HG02938 (cell line): Measurements from ENCODE around the gene ANKS1B.

Source experiments
- ATAC-seq: cut with Tn5 transposase; IDR thresholded peaks from one replicate; pipeline ENCODE4 v1.9.1; 2021; ENCODE audit warnings: mild to moderate bottlenecking, moderate library complexity; ENCODE audit not compliant: unreplicated experiment

Gene ANKS1B

DNA sequence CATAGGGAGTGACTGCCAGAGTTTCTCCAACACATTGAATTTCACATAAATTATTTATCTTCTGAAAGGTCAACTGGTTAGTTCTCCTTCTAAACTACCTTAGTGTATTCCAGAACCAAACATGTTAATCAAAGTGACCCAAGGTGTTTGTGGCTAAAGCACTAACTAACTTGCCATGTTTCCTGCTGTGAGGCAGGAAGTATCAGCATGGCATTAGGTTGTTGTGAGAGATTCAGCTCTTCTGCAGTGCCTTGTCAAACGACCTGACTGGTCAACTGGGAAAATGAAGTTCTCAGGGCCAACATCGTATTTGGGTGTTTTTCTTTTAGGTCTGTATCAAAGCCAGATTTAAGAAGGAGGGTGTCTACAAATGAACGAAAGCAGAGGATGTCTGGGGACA, 891.6 kb downstream of the ANKS1B start:
- ATAC-seq, result no peak

DNA sequence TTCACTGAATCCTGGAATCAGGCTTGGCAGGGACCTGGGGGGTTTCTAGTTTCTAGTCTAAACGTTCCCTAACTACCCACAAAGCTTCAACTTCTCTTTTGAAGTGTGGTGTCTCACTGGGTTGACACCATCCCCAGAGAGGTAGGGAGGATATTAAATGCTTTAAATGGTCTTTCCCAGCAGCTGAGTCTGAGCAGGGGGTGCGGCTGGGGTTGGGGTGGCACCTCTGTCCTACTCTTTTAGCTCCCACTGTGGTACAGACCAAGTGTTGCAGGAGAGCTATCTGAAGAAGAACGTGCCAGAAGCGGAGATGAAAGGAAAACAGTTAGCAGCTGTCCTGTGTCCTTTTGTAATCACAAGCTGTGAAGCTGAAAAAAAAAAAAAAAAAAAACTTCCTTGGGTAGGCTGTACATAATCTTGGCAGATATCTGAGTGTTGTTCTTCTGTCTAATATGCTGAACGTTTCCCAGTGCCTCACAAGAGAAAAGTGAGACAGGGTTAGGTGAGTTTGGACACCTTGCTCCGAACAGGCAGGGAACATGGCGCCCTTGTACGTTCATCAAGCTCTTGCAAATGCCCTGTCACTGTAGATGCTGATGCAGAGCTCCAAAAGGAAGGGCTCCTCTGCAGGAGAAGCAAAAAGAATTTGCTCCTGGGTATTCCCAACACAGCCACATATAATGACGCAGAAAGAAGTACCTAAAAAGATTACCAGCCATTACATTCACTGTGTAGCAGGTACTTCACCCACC, 892.5 kb downstream of the ANKS1B start:
- ATAC-seq, result no peak

DNA sequence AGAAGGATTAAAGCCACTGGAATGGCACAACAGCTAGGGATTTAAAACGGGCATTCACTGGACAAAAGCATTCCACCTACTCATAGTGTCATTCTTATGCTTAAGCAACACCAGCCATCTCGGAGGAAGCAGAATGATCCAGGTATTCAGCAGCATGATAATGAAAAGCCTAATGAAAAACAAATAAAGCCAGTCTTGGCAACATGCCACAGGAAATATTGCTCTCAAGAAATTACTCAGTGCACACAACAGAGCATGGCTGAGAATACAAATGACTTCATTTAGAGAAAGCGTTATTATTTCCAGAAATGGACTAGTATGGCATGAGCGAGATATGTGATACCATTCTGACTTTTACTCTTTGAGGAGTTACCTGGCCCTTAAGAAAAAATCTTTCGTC, 897.5 kb downstream of the ANKS1B start:
- no peak for ATAC-seq

DNA sequence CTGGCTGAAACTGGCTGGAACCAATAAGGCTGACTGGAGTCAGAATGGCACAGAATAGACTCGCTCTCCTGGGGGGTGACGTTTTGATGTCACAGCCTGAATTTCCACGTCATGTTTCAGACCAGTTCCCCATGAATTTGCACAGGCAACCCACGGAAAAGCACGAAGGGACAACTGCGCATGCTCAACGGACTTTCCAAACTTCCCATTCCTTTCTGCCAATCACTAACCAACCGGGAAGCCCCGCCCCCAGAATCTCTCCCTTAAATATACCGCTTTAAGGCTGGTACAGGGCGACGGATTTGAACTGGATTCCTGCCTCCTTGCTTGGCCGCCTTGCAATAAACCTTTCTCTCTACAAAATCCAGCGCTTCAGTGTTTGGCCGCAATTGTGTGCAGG, 904.9 kb downstream of the ANKS1B start:
- ATAC-seq, result no peak

DNA sequence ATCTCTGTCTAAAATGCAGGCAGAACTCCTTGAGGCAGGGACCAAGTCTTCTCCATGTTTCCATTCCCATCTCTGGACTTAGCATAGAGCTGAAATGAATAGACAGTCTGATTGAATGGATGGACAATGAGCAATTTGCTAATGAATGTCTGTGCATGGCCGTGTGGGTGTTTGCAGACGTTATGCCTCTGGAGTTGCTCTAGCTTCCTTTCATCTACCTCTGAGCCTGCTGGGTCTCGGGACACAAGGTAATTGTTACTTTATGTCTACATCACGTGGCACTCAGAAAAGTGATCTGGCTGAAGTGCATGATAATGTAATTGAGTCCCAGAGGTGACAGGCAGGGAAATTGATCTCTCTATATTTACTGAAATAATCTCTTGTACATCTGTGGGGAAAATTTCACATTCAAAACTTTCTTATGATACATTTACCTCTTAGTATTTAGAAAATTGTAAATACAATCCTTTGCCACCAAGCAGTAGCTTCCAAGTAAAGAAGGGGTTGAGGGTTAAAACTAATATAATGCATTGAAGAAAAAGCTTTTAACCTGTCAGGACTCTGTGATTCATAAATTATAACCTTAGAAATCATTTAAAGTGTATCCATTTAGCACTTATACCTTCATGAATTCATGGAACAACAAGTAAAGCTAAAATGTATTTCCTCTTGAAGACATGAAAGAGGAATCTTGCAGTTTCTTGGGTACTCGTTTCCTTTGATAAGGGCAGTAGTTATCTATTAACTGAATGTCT, 915.6 kb downstream of the ANKS1B start:
- no peak for ATAC-seq

DNA sequence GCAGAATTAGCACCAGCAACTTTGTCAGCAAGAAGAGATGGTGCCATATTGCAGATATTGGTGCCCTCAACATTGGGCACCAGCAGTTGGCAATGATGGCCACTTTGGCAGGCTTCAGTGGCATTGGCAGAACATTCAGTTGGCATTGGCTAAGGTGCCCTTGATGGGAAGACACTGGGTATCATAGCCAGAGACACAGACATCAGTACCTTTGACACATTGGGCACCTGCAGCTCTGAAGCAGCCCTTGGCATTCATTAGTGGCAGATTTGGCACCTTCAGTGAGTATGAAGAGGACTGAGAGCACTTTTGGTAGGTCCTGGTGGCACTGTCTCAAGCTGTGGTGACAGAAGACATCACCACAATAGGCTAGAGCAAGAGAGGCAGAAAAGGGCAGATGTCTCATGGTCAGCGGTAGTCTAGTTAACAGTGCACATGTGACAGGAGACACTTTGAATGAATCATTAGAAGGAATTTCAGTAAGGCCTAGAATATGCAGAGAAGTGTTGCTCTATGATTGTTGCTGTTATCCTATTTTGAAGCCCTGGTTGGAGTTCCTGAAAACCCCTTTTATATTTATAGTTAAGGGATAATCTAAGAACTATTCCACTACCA, 917.5 kb downstream of the ANKS1B start:
- no peak for ATAC-seq

DNA sequence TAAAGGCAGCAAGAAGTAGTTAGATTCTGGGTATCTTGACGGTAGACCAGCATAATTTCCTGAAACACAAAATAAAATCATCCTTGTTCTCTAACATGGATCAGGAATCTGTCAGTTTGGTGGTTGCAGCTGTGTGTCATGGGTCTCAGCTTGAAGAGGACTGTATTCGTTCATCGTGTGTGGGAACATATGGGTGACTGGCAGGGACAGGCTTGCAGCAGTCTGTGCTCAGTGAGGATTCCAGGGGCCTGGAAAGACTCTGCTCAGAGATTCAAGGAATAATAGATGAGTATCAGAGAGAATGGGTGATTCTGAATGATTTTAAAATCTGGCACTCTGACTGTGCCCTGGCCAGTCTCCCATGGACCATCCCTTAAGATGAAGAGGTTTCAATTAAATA, 918.0 kb downstream of the ANKS1B start:
- no peak for ATAC-seq

DNA sequence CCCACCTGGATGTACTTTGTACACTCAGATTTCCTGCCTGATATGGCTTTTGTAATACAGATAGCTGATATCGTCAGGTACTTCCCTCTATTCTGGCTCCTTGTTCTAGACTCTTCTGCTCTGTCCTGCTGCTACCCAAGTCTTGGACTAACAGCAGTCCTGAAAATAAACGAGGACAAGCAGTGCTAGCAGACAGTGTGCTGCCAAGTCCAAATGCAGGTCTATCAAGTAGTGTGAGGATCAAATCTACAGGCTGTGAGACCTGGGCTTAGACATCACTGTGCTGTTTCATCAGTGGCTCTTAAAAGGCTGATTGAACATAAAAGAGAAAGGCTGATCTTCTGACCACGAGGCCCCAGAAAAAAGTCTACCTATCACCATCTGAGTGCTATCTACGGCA, 921.6 kb downstream of the ANKS1B start:
- ATAC-seq, result no peak

DNA sequence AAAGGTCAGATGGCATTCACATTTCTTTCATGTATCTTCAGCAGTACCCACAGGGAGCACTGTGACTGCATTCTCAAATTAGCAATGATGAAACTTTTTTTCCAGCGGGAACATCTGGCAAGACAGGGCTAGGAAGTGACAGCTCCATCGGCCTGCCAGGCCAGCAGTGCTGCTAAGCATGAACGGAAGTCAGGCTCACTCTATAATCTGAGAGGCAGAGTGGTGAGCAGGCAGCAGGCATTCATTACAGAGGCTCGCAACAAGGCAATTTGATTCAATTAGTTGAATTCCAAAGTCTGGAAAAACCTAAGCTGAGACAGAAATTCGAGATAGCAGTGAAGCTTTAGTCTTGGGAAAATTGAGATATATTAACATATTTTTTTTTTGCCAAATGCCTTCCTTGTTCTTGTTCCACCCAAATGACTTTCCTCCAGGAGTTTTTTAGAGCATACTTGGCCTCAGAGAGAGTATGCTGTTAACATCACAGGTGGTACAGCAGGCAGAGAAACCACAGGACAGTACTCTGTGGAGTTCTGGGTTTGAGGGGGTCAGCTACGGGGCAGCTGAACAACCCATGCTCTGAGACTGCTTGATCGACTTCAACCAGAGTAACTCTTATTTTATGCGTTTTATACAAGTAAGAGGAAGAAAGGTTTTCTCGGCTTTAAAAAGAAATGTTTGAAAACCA, 924.8 kb downstream of the ANKS1B start:
- no peak for ATAC-seq

DNA sequence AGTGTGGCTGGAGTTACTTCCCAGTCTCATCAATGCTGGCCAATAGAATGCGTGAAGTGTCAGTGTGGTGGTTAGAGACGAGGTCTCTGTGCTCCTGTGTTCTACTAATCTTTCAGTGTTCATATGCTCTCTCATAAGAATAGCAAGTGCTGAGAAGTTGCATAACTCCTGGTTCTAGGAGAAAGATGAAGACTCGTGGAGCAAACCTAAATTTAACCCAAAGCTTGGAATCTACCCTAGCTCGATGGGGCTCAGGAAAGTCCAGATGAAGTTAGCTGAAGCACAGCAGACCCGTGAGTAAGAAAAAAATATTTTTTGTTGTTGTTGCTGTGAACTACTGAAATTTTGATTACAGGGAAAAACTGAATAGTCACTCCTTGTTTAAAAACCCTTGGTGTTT, 927.1 kb downstream of the ANKS1B start:
- ATAC-seq, result no peak

DNA sequence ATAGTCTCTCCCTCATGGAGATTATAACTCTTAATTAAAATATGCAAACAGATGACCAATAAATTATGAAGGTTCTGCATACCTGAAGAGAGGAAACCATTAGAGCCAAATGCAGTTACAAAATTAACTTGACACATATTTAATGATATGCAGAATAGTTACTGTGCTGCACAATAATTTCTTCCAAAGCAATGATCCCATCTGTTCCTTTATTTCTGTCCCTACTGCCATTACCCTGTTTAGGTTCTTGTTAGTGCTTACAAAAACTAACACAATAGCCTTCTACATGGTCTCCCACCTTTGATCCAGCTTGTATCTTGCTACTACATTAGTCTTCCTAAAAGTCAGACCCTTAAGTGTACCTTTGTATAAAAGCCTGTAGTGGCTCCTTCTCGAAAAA, 928.5 kb downstream of the ANKS1B start:
- no peak for ATAC-seq

DNA sequence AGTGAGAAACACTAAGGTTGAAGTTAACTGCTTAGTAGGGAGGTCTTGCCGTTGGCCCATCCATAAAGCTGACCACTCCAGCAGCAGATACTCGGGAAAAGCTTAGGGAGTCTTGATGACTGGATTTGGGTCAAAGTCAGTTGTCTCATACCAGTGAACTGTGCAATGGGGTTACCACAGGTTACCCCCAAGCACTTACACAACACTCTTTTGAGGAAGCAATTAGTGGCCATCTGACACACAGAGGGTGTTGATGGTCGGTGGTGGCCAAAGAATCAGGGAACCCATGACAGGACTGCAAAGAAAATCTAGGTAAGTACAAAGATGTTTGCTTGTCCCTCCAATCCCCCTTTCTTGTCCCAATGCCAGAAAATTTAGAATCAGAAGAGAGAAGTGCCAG, 929.4 kb downstream of the ANKS1B start:
- ATAC-seq, result no peak

DNA sequence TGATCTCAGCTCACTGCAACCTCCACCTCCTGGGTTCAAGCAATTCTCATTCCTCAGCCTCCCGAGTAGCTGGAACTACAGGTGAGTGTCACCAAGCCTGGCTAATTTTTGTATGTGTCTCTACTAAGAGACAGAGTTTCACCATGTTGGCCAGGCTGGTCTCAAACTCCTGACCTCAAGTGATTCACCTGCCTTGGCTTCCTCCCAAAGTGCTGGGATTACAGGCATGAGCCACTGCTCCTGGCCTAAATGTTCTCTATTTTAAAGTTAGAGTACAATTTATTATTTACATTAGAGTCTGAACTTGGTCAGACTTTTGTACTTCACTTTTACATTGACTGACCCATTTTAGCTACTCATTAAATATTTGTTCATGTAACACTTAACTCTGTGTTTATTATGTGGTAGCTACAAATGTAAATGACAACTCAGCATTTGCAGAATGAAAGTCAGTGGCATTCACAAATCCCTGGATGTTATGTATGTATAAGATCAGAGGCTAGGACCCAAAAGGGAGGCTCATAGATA, 930.1 kb downstream of the ANKS1B start:
- ATAC-seq, result no peak

DNA sequence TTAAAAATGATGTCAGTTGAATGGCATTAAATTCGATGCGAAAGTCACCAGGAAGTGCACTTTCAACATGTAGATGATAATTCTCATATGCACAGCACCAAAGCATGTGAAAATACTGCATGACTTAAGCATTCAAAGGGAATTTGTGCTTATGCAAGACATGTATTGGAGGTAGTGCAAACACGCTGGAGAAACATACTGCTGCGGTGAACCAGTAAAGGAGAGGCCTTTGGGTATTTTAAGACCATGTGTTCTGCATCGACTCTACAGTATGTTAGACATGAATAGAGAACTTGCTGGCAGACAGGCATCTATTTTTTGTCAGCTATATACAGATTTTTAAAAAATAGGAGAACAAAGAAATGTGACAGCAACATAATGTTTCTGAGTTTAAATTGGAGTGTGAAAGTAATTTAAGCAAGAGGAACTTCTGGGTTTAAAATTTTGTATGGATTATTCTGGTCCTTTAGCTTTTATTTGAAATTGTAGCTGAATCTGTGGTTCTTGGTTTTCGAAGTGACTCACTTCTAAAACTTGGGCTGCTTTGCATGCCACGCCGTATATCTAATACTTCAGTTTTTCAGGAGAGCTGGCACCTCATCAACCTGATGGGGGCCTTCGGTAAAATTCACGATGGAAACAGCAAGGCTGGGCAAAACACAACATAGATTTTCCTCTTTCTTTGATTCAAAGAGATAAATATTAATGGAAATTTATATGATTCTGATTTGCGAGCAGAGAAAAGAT, 930.9 kb downstream of the ANKS1B start:
- ATAC-seq, result no peak

DNA sequence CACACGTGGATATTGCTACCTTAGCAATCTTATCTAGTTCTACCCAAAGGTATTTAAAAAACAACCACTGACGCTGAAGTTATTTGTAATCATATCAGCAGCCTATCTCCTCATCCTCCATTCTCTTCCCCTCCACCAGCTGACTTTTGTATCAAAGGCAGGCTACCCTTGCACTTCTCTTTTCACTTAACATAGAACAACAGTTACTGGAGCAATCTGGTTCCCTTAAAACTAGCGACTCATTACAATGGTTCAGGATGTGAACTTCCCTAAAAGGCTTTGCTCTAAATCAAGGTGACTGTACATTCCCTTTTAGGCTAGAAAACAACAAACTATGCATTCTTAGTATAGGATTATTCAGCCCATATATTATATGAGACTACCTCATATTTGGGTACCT, 935.0 kb downstream of the ANKS1B start:
- no peak for ATAC-seq

DNA sequence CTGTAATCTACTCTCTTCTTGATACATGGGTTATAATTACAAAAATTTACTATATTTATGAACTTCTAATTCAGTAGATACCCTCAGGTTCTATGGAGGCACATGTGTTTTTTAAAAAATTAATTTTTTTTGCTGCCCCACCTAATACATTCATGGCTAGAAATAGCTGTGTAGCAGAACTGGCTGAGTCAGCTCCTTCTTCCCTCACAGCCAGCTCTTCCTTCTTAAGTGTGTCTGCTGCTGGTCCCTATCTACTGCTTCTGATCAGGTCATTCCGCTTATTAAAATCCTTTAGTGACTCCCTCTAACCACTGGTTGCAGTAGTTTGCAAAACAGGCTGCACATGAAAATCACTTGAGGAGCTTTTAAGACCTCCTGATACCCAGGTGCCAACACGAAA, 939.6 kb downstream of the ANKS1B start:
- no peak for ATAC-seq

DNA sequence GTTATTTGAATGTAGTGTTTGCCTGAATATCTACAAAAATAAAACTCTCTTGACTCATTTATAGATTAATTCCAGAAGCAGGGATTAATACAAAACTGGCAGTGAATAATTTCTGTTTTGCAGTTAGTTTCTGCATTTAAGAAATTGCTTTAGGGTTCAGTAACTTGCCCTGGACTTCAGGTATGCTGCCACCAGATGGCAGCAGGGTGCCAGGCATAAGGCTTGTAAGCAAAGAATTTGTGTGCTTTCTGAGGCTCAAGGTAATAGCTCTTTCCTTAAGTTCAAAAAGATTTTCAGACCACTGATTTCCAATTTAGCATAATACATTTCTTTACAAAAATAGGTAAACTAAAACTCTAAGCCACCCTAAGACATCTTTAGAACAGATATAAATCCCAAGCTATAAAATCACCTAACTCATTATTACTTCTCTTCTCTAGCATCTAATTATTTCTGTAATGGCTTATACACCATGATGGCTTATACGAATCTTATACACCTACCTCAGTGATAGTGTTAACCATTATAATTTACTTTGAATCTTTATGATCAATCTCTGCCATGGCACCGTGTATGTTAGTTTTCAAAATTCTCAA, 941.3 kb downstream of the ANKS1B start:
- ATAC-seq, result peak; percentile 78

DNA sequence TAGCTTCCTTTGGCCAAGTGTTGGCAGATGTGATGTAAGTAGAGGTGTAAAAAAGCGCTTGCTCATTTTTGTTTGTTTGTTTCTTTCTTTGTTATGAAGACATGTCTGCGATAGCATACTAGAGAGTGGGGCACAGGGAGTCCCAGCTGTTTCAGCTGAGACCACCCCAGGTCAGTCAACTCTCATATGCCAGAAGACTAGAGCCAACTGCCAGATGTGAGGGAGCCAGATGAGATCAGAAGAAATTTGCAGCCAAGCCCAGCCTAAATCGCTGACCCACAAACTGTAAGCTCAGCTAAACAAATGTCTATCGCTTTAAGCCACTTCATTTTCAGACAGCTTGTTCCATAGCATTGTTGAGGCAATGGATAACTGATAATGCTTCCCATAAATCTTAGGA, 942.5 kb downstream of the ANKS1B start:
- no peak for ATAC-seq

DNA sequence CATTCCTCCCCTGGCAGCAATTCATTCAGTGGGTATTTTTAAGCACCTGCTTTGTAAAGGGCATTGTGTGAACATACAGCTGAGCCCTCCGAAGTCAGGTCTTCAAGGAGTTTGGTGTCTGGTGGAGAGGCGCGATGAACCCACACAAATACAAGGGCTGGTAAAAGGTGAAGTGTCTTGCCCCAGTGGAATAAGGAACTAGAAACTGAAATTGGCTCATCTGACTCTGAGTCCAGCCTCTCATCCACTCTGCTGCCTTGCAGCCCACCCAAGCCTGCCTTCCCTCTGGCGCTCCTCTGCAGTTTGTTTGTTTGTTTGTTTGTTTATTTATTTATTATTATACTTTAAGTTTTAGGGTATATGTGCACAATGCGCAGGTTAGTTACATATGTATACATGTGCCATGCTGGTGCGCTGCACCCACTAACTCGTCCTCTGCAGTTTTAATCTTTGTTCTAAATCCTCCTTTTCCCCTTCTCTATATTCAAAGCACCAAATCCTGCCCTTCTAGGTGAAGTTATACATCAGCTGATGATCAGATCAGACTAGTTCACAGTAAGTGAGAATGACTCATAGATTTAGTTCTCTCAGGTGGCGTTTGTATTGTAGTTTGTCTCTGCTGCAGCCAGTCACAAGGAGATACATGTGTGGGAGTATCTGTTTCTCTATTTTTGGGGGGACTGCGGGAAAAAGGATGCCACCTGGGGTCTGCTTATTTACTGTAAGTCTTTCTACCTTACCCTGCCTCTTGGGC, 945.2 kb downstream of the ANKS1B start:
- no peak for ATAC-seq

DNA sequence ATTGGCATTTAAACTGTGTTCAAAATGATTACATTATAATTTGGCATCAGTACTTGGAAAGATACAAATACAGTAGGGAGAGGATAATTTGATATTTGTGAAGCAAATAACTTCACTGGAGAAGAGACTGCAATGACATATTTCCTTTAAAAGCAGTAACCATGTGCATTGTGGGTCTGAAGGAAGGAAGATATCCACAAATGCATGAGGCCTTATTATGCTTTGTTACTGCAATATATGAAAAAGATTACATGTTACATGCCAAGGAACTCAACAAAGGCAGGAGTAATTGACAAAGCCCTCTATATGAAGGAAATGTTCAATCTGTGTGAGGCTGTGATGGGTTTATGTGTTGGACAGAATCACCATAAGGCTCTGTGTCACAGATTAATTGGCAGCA, 948.2 kb downstream of the ANKS1B start:
- no peak for ATAC-seq
